K562 (cell line): Measurements from ENCODE around the gene DUS1L. TPM values are rescaled to one million over a fixed set of nuclear protein-coding genes. Genes with fewer than 3 reads are reported as not detected.
A peak's percentile ranks its signal among the peaks of the same experiment; 100 is the strongest.

ENCODE experiments used
- CLOCK ChIP-seq: fragments of 250-450 bp; sonication (Bioruptor Pico); IDR thresholded peaks from 2 replicates; pipeline ENCODE4 v1.4.0; 2020; ENCODE audit warnings: mild to moderate bottlenecking, moderate library complexity, borderline replicate concordance
- E2F4 ChIP-seq: sonication (generic); formaldehyde crosslinking; IDR thresholded peaks from 2 replicates; pipeline ENCODE4 v1.8.0; 2022; ENCODE audit warnings: mild to moderate bottlenecking, low read depth, missing genetic modification reagents
- MBD1 ChIP-seq: fragments of 250-450 bp; sonication (Bioruptor Pico); IDR thresholded peaks from 2 replicates; pipeline ENCODE4 v1.8.0; 2022; ENCODE audit warnings: inconsistent platforms
- PHB2 ChIP-seq: fragments of 450-650 bp; IDR thresholded peaks from 2 replicates; pipeline ENCODE4 v1.6.1; 2017; ENCODE audit warnings: low read depth
- PTBP1 ChIP-seq: fragments of 200-400 bp; formaldehyde crosslinking; IDR thresholded peaks from 2 replicates; pipeline ENCODE4 v1.6.1; 2017; ENCODE audit warnings: low read depth, low read length
- THRA ChIP-seq: fragments of 450-650 bp; IDR thresholded peaks from 2 replicates; pipeline ENCODE4 v1.6.1; 2017; ENCODE audit warnings: mild to moderate bottlenecking, moderate library complexity
- YBX1 ChIP-seq: fragments of 450-650 bp; IDR thresholded peaks from 2 replicates; pipeline ENCODE4 v1.7.1; 2016; ENCODE audit warnings: mild to moderate bottlenecking
- ZMIZ1 ChIP-seq, 2 experiments: fragments of 150-350 bp in 1 of 2; IDR thresholded peaks; 2 replicates each; pipeline ENCODE4 v1.6.1; 2012 to 2016; ENCODE audit warnings: low read depth in 2 of 2, low read length in 2 of 2, mild to moderate bottlenecking in 1 of 2, moderate library complexity in 1 of 2
- ZNF197 ChIP-seq: fragments of 200-800 bp; sonication (Bioruptor generic); IDR thresholded peaks from 2 replicates; pipeline ENCODE4 v1.6.1; 2016; ENCODE audit warnings: low read depth, missing genetic modification characterization, missing compliant biosample characterization
- ZNF23 ChIP-seq: fragments of 250-450 bp; sonication (Bioruptor Pico); IDR thresholded peaks from 2 replicates; pipeline ENCODE4 v1.4.0; 2020; ENCODE audit warnings: mild to moderate bottlenecking
- ZNF282 ChIP-seq: sonication (generic); formaldehyde crosslinking; IDR thresholded peaks from 2 replicates; pipeline ENCODE4 v1.8.1; 2023; ENCODE audit warnings: missing genetic modification reagents
- ZNF766 ChIP-seq: fragments of 200-800 bp; sonication (Bioruptor generic); conservative IDR thresholded peaks from 2 replicates; pipeline ENCODE4 v1.6.1; 2016; ENCODE audit warnings: missing genetic modification characterization, missing compliant biosample characterization
- polyA plus RNA-seq, 8 experiments: library from polyadenylated mRNA; depleted of rRNA in 4 of 8; stranded (reverse) in 5 of 8; unstranded in 3 of 8; fragments of >200 nt; fragmentation: Nextera tagmentation in 2 of 8; fragmentation: Illumina TruSeq in 1 of 8; extraction: Ambion mirVana in 2 of 8; extraction: Trizol in 1 of 8; gene quantifications; 2 replicates each; pipeline versions ENCODE4 v1.2.1 to v1.2.3, GENCODE V29; 2011 to 2014; ENCODE audit warnings: inconsistent platforms in 1 of 8, missing spikeins in 1 of 8
- total RNA-seq, 7 experiments: library from RNA; depleted of rRNA in 6 of 7; stranded (reverse); fragments of >200 nt in 6 of 7; fragmentation: Illumina TruSeq in 2 of 7; extraction: Trizol in 2 of 7; gene quantifications; 2 replicates each; pipeline versions ENCODE4 v1.2.1 to v1.2.3, GENCODE V29; 2011 to 2021; ENCODE audit warnings: low replicate concordance in 1 of 7
- TF ChIP-seq, protein P1 (sequence below): fragments of 450-650 bp; formaldehyde crosslinking; IDR thresholded peaks from 2 replicates; pipeline ENCODE4 v1.4.0; 2020; ENCODE audit warnings: mild to moderate bottlenecking, moderate library complexity

DUS1L gene
- total and polyA plus RNA-seq, 9 of the 15 experiments (the other 6 are each of a cell fraction or from before 2014, with no cell fraction given), result 7.8 to 210 (median 83.9) TPM

GRCh38 chr17:82098169-82098938 is 32.8 kb upstream of the DUS1L start, which contains the start of gene FASN (continued):
- TF ChIP-seq MBD1 (CRISPR knock-in tag) (no peak), PHB2 (no peak), YBX1 (no peak), ZNF282 (CRISPR knock-in tag) (no peak), ZMIZ1 (IDR thresholded peaks at IDR 0.05; ENCODE audit: low read depth in 2 of 2, low read length in 2 of 2) (no peak), CLOCK (CRISPR knock-in tag) (no peak), THRA (no peak), ZNF23 (CRISPR knock-in tag) (no peak), ZNF197 (CRISPR knock-in tag) (peak; percentile 80; the same call in 1 of the 2 replicates), E2F4 (CRISPR knock-in tag) (no peak), PTBP1 (no peak), ZNF766 (CRISPR knock-in tag) (peak; percentile 97)
- TF ChIP-seq, protein P1, sequence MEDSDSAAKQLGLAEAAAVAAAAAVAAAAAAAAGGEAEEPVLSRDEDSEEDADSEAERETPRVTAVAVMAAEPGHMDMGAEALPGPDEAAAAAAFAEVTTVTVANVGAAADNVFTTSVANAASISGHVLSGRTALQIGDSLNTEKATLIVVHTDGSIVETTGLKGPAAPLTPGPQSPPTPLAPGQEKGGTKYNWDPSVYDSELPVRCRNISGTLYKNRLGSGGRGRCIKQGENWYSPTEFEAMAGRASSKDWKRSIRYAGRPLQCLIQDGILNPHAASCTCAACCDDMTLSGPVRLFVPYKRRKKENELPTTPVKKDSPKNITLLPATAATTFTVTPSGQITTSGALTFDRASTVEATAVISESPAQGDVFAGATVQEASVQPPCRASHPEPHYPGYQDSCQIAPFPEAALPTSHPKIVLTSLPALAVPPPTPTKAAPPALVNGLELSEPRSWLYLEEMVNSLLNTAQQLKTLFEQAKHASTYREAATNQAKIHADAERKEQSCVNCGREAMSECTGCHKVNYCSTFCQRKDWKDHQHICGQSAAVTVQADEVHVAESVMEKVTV (CRISPR knock-in tag), result no peak
